ENCODE data around the gene BICDL1. TPM values are rescaled to one million over a fixed set of nuclear protein-coding genes. Genes with fewer than 3 reads are reported as not detected.

Gene BICDL1
- polyA plus RNA-seq, 1 of the 3 experiments (the other 2 are of a cell fraction): 0.35 TPM

DNA sequence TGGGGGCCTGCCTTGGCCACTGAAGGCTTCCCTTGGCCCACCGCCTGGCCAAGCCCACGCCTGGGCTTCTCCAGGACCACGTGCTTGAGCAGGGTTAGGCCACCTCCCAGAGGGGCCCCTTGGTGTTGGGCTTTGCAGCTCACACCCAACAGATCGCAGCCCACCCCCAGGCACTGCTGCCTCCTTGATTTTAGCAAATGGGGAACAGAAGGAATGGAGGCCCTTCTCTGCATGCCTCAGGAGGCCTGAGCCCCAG lies 104.2 kb downstream of the BICDL1 start:
- no CpG with 5 or more reads among the region's 4 CpGs for WGBS (ENCODE audit: low lambda C conversion rate)
- H3K27me3 ChIP-seq (ENCODE audit: insufficient read depth): no peaks in the 10 kb centered on the region
- DNase-seq: peak; percentile 45
- peak overlapping the region in 1 of 2 experiments; percentile 96; a peak in 2 of 4 replicates for H3K27ac ChIP-seq (ENCODE audit: low read depth in 2 of 2, low read length in 1 of 2)
- H3K9me2 ChIP-seq: no peaks in the 10 kb centered on the region
- ChIA-PET POLR2A (interaction anchor here (0.6 to 1.7 kb wide), 3 partner anchors 10 to 108 kb away, joined by 4 to 5 read pairs (median 4); partner anchors contain the start of gene RPLP0), CTCF (interaction anchor here (0.6 to 1.8 kb wide), 4 partner anchors 10 to 108 kb away, joined by 3 to 5 read pairs (median 4); partner anchors contain the start of gene RPLP0)
- peaks cover 0 to 51% of the 10 kb centered on the region in 2 experiments; a peak in 1 of 4 replicates for H3K4me1 ChIP-seq (ENCODE audit: control insufficient read depth in 1 of 2, insufficient read depth in 2 of 2, low read depth in 1 of 2, low read length in 1 of 2)
- H3K9ac ChIP-seq: no peak overlapping the region
- H3K4me2 ChIP-seq: no peak overlapping the region
- H3K4me3 ChIP-seq (ENCODE audit: low read depth in 2 of 2, low read length in 1 of 2): no peak overlapping the region; a peak in 1 of 4 replicates
- peaks cover 0 to 30% of the 10 kb centered on the region in 2 experiments for H3K36me3 ChIP-seq (replicated peaks in 1 of 2; ENCODE audit: control insufficient read depth in 1 of 2, insufficient read depth in 2 of 2, low read length in 1 of 2)
- H4K20me1 ChIP-seq (ENCODE audit: insufficient read depth): 0 out of 2 replicates have a peak, but pooled peaks cover 3% of the 10 kb centered on the region
- H3F3A ChIP-seq (replicated peaks; ENCODE audit: insufficient read depth): peaks cover 3% of the 10 kb centered on the region
- H2AFZ ChIP-seq (ENCODE audit: low read depth): no peak overlapping the region
- TF ChIP-seq, protein P1, sequence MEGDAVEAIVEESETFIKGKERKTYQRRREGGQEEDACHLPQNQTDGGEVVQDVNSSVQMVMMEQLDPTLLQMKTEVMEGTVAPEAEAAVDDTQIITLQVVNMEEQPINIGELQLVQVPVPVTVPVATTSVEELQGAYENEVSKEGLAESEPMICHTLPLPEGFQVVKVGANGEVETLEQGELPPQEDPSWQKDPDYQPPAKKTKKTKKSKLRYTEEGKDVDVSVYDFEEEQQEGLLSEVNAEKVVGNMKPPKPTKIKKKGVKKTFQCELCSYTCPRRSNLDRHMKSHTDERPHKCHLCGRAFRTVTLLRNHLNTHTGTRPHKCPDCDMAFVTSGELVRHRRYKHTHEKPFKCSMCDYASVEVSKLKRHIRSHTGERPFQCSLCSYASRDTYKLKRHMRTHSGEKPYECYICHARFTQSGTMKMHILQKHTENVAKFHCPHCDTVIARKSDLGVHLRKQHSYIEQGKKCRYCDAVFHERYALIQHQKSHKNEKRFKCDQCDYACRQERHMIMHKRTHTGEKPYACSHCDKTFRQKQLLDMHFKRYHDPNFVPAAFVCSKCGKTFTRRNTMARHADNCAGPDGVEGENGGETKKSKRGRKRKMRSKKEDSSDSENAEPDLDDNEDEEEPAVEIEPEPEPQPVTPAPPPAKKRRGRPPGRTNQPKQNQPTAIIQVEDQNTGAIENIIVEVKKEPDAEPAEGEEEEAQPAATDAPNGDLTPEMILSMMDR (IDR thresholded peaks at IDR 0.05): no peak
- no peak for TF ChIP-seq TEAD4 (IDR thresholded peaks at IDR 0.05; ENCODE audit: borderline replicate concordance, insufficient read depth)
- TF ChIP-seq FOSL2 (IDR thresholded peaks at IDR 0.05; ENCODE audit: borderline replicate concordance, low read depth): no peak
- TF ChIP-seq, protein P2, sequence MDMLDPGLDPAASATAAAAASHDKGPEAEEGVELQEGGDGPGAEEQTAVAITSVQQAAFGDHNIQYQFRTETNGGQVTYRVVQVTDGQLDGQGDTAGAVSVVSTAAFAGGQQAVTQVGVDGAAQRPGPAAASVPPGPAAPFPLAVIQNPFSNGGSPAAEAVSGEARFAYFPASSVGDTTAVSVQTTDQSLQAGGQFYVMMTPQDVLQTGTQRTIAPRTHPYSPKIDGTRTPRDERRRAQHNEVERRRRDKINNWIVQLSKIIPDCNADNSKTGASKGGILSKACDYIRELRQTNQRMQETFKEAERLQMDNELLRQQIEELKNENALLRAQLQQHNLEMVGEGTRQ (IDR thresholded peaks at IDR 0.05; ENCODE audit: borderline replicate concordance, low read depth, low read length): no peak
- no peaks in the 10 kb centered on the region for H3K9me3 ChIP-seq
- H3K79me2 ChIP-seq (ENCODE audit: insufficient read depth): no peaks in the 10 kb centered on the region; the same call in 1 of the 2 replicates

DNA sequence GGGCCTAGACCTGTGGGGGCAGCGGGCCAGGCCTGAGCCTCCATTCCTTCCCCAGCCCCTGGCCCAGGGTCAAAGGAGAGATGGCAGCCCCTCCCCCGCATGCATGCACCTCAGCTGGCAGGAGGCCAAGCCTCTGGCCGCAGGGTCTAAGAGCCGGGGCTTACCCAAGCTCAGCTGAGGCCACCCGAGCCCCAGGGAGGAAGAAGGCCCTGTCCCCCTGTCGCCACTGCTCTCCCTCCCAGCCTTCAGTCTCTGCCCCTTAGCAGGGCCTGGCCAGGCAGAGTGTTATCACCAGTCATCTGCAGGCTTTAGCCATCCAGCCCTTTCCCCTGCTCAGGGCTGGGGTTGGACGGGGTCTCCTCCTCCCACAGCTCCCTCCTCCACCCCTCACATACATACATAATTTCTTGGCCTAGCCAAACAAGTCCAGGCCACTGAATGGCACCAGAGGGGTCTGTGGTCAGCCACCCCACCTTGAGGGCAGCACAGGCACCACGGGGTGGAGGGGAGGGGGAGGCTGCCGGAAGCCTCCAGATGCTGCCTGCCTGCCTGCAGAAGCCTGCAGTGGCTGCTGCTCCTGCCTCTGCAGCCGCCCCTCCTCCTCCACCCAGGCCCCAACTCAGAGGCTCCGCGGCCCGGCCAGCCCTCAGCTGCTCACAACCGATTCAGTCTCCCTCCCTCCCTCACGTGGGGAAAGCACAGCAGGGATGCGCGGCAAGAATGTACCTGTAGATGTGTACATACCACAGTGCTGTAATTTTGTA lies 104.7 kb downstream of the BICDL1 start:
- H3K4me1 ChIP-seq (ENCODE audit: control insufficient read depth in 1 of 2, insufficient read depth in 2 of 2, low read depth in 1 of 2, low read length in 1 of 2): peaks cover 0 to 51% of the 10 kb centered on the region in 2 experiments; a peak in 1 of 4 replicates
- H3F3A ChIP-seq (replicated peaks; ENCODE audit: insufficient read depth): peaks cover 2% of the 10 kb centered on the region
- POLR2A ChIA-PET: interaction anchor here (0.6 to 1.7 kb wide), 3 partner anchors 9 to 107 kb away, joined by 4 to 5 read pairs (median 4); partner anchors contain the start of gene RPLP0
- H3K79me2 ChIP-seq (ENCODE audit: insufficient read depth): peaks cover 5% of the 10 kb centered on the region; the same call in 1 of the 2 replicates
- H3K9ac ChIP-seq: no peak overlapping the region
- H4K20me1 ChIP-seq (ENCODE audit: insufficient read depth): 0 out of 2 replicates have a peak, but pooled peaks cover 3% of the 10 kb centered on the region
- no peaks in the 10 kb centered on the region for H3K9me3 ChIP-seq
- H3K27ac ChIP-seq (ENCODE audit: low read depth in 2 of 2, low read length in 1 of 2): peak overlapping the region in 1 of 2 experiments; percentile 96; a peak in 2 of 4 replicates
- no peak overlapping the region; a peak in 1 of 4 replicates for H3K4me3 ChIP-seq (ENCODE audit: low read depth in 2 of 2, low read length in 1 of 2)
- H3K27me3 ChIP-seq (ENCODE audit: insufficient read depth): no peaks in the 10 kb centered on the region
- CTCF ChIA-PET: interaction anchor here (0.6 to 2.3 kb wide), 6 partner anchors 13 to 274 kb away, joined by 3 to 7 read pairs (median 4); partner anchors contain the start of genes RPLP0 and SIRT4
- H3K36me3 ChIP-seq (replicated peaks in 1 of 2; ENCODE audit: control insufficient read depth in 1 of 2, insufficient read depth in 2 of 2, low read length in 1 of 2): peaks cover 0 to 35% of the 10 kb centered on the region in 2 experiments
- no peak overlapping the region for H2AFZ ChIP-seq (ENCODE audit: low read depth)
- no peak overlapping the region for H3K4me2 ChIP-seq
- peak; percentile 97 for DNase-seq
- no peaks in the 10 kb centered on the region for H3K9me2 ChIP-seq
- 56% methylated on average over 10 of the region's 17 CpGs for WGBS (ENCODE audit: low lambda C conversion rate)
- TF ChIP-seq POLR2AphosphoS5 (IDR thresholded peaks at IDR 0.05; ENCODE audit: low read depth, low read length) (no peak), NFIC (IDR thresholded peaks at IDR 0.05; ENCODE audit: borderline replicate concordance) (peak; percentile 40; the same call in 1 of the 2 replicates), RAD21 (IDR thresholded peaks at IDR 0.05; ENCODE audit: low read length) (0 out of 2 replicates have a peak, but pooled peaks have one; percentile 2), TCF12 (IDR thresholded peaks at IDR 0.05) (no peak), JUND (IDR thresholded peaks at IDR 0.05) (no peak), EZH2phosphoT487 (IDR thresholded peaks at IDR 0.05; ENCODE audit: borderline replicate concordance, low read depth) (no peak), CHD2 (IDR thresholded peaks at IDR 0.05; ENCODE audit: low read length, partially characterized antibody) (peak; percentile 76), NRF1 (IDR thresholded peaks at IDR 0.05; ENCODE audit: low read depth, low read length) (no peak), RFX5 (IDR thresholded peaks at IDR 0.05; ENCODE audit: low read length) (no peak)
- TF ChIP-seq, protein P1 (IDR thresholded peaks at IDR 0.05): no peak
- TF ChIP-seq, protein P3, sequence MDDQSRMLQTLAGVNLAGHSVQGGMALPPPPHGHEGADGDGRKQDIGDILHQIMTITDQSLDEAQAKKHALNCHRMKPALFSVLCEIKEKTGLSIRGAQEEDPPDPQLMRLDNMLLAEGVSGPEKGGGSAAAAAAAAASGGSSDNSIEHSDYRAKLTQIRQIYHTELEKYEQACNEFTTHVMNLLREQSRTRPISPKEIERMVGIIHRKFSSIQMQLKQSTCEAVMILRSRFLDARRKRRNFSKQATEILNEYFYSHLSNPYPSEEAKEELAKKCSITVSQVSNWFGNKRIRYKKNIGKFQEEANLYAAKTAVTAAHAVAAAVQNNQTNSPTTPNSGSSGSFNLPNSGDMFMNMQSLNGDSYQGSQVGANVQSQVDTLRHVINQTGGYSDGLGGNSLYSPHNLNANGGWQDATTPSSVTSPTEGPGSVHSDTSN (IDR thresholded peaks at IDR 0.05): no peak
- TF ChIP-seq, protein P2 (IDR thresholded peaks at IDR 0.05; ENCODE audit: borderline replicate concordance, low read depth, low read length): no peak; the same call in 1 of the 2 replicates
- TF ChIP-seq, protein P4, sequence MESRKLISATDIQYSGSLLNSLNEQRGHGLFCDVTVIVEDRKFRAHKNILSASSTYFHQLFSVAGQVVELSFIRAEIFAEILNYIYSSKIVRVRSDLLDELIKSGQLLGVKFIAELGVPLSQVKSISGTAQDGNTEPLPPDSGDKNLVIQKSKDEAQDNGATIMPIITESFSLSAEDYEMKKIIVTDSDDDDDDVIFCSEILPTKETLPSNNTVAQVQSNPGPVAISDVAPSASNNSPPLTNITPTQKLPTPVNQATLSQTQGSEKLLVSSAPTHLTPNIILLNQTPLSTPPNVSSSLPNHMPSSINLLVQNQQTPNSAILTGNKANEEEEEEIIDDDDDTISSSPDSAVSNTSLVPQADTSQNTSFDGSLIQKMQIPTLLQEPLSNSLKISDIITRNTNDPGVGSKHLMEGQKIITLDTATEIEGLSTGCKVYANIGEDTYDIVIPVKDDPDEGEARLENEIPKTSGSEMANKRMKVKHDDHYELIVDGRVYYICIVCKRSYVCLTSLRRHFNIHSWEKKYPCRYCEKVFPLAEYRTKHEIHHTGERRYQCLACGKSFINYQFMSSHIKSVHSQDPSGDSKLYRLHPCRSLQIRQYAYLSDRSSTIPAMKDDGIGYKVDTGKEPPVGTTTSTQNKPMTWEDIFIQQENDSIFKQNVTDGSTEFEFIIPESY (IDR thresholded peaks at IDR 0.05; ENCODE audit: borderline replicate concordance, low read depth): no peak
